Brain microvascular endothelial cell (primary cell): Measurements from ENCODE around the gene MBTPS1.
A peak's percentile ranks its signal among the peaks of the same experiment; 100 is the strongest.

Experiments used
- DNase-seq: peaks from one replicate; pipeline ENCODE4 v3.0.0-alpha.2; 2020
- H3K27ac ChIP-seq: fragments of 250-450 bp; sonication (Bioruptor Pico); 2 replicates; pipeline ENCODE4 v1.5.1; 2020; ENCODE audit warnings: mild to moderate bottlenecking, moderate library complexity
- H3K27me3 ChIP-seq: fragments of 250-450 bp; sonication (Bioruptor Pico); replicated peaks from 2 replicates; pipeline ENCODE4 v1.5.1; 2020; ENCODE audit warnings: mild to moderate bottlenecking
- H3K36me3 ChIP-seq: fragments of 250-450 bp; sonication (Bioruptor Pico); replicated peaks from 2 replicates; pipeline ENCODE4 v1.5.1; 2020; ENCODE audit warnings: mild to moderate bottlenecking
- H3K4me3 ChIP-seq: 2 replicates; pipeline ENCODE4 v1.5.1; 2011; ENCODE audit warnings: low read depth, mild to moderate bottlenecking, control low read depth, low read length, moderate library complexity
- in situ Hi-C: cut with HindIII; loops from 2 replicates; pipeline ENCODE4 v1.10.0; 2017; ENCODE audit warnings: low sequenced_read_pairs, low pct_ligation_motif_present
- TF ChIP-seq, protein P1 (sequence below): IDR thresholded peaks from 2 replicates; pipeline ENCODE4 v1.5.1; 2011; ENCODE audit warnings: low read depth, mild to moderate bottlenecking, moderate library complexity, low read length, control low read depth, inconsistent platforms; ENCODE audit errors: missing control alignments

Gene MBTPS1

DNA sequence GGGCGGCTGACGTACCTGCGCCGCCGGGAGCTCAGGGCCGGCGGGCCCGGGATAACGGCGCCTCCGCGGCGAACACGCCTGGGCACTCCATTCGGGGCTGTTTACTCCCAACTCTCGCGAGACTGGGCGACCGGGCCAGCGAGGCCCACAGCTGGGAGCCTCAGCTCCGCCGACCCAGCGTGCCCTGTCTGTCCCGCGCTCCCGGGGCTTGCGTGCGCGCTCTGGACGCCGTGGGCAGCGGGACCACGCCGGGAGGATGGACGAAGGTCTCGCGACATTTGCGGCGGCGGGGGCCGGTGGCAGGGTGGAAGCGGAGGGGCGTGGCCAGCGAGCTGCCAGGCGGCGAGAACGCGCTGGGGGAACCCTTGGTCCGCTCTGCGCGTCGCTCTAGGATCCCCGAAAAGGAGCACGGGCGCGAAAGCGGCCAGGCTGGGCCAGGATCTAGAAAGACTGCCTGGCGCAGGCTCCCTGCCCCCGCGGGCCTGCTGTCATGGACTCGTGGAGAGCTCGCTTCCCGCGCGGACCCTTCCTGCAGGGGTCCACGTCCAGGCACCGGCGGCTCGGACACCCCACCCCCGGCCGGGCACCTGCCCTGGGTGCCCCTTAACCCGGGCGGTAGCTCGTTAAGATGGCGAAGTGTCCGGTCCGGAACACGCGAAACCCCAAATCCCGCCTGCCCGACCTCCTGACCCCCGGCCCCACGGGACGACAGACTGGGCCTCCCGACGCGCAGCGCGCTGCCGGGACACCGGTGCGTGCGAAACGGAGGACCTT lies at the start of gene MBTPS1:
Gene MBTPS1, minus strand, starts transcription at position 223 of the 774 bp plus-strand sequence. CDS start 15,159 bp downstream, outside the sequence.
- in situ Hi-C loops = no loop called here
- TF ChIP-seq, protein P1, sequence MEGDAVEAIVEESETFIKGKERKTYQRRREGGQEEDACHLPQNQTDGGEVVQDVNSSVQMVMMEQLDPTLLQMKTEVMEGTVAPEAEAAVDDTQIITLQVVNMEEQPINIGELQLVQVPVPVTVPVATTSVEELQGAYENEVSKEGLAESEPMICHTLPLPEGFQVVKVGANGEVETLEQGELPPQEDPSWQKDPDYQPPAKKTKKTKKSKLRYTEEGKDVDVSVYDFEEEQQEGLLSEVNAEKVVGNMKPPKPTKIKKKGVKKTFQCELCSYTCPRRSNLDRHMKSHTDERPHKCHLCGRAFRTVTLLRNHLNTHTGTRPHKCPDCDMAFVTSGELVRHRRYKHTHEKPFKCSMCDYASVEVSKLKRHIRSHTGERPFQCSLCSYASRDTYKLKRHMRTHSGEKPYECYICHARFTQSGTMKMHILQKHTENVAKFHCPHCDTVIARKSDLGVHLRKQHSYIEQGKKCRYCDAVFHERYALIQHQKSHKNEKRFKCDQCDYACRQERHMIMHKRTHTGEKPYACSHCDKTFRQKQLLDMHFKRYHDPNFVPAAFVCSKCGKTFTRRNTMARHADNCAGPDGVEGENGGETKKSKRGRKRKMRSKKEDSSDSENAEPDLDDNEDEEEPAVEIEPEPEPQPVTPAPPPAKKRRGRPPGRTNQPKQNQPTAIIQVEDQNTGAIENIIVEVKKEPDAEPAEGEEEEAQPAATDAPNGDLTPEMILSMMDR = no peak
- peak within 1 kb of the TSS; percentile 76 for H3K27ac ChIP-seq
- no peaks in the 10 kb centered on the region for H3K27me3 ChIP-seq
- H3K4me3 ChIP-seq = peak within 1 kb of the TSS; percentile 93
- no peaks in the 10 kb centered on the region for H3K36me3 ChIP-seq
- peak; percentile 95 for DNase-seq

DNA sequence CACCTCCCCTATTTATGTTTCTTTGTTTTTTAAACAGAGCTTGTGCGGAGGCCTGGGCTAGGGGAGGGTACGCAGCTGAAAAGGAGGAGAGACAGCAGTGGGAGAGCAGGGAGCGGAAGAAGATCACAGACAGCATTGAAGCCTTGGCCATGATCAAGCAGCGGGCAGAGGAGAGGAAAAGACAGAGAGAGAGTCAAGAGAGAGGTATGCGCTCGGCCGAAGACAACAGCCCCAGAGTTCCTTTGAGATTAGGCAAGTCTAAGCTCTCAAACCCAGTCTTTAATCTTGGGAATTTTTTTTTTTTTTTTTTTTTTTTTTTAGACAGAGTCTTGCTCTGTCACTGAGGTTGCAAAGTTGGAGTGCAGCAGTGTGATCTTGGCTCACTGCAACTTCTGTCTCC lies 49.0 kb upstream of the MBTPS1 start:
- Histone ChIP-seq H3K36me3 (no peaks in the 10 kb centered on the region), H3K27ac (no peak overlapping the region), H3K27me3 (peaks cover 10% of the 10 kb centered on the region), H3K4me3 (no peak overlapping the region)
- in situ Hi-C loops = no loop called here
- no peak for DNase-seq
- TF ChIP-seq, protein P1 = no peak

DNA sequence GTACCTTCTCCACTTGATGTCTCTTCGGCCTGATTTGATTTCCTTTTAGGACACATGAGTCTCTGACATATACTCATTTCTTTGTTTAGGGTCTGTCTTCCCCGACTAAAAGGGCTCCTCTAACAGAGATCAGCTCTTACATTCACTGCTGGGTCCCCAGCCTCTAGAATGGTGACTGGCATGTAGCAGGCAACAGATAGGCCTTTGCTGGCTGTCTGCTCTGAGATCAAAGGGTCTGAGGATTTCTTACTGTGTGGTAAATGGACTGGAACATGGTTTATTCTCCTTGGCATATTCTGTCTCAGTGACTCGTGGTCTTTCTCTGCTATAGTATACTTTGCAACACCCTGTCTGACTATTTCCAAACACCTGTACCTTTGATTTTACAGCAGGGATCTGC lies 45.1 kb upstream of the MBTPS1 start:
- TF ChIP-seq, protein P1 = no peak
- H3K27me3 ChIP-seq = peaks cover 21% of the 10 kb centered on the region
- no peak overlapping the region for H3K27ac ChIP-seq
- no peak for DNase-seq
- no peak overlapping the region for H3K4me3 ChIP-seq
- H3K36me3 ChIP-seq = no peaks in the 10 kb centered on the region
- in situ Hi-C loops = no loop called here

DNA sequence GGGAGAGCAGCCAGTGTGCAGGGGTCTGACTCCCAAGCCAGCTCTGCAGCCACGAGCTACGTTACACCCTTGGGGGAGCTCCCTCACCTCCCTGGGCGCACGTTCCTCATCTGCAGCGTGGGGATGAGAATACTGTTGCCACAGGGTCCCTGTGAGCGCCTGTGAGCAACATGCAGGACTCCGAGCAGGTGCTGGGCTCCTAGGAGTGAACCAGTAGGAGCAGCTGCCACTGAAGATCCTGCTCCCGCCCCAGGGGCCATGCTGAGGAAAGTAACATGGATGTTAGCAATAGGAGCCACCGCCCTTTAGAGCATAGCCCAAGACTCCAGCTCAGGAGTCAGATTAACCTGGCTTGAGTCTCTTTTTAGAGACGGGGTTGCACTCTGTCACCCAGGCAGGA lies 44.3 kb upstream of the MBTPS1 start:
- H3K4me3 ChIP-seq = no peak overlapping the region
- H3K27me3 ChIP-seq = peaks cover 20% of the 10 kb centered on the region
- no peak overlapping the region for H3K27ac ChIP-seq
- no peak for DNase-seq
- TF ChIP-seq, protein P1 = no peak
- no peaks in the 10 kb centered on the region for H3K36me3 ChIP-seq
- in situ Hi-C loops = no loop called here

DNA sequence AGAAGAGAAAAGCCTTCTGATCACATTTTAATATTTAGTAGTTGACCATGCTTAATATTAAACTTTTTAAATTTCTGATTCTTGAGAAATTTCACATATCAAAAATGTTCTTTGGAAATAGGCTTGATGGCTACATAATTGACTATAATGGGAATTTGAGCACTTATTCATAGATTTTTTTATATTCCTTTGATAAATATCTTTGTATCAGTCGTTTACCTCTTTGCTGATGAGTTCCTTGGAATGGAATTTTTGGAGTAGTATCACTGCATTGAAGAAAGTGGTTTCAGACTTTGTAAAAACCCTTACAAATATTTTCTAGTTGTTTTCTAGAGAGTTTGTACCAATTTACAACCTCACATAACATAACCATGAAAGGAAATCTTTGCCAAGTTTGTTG lies 43.1 kb upstream of the MBTPS1 start:
- Histone ChIP-seq H3K4me3 (no peak overlapping the region), H3K27me3 (peaks cover 15% of the 10 kb centered on the region), H3K27ac (no peak overlapping the region), H3K36me3 (no peaks in the 10 kb centered on the region)
- in situ Hi-C loops = no loop called here
- TF ChIP-seq, protein P1 = no peak
- DNase-seq = no peak

DNA sequence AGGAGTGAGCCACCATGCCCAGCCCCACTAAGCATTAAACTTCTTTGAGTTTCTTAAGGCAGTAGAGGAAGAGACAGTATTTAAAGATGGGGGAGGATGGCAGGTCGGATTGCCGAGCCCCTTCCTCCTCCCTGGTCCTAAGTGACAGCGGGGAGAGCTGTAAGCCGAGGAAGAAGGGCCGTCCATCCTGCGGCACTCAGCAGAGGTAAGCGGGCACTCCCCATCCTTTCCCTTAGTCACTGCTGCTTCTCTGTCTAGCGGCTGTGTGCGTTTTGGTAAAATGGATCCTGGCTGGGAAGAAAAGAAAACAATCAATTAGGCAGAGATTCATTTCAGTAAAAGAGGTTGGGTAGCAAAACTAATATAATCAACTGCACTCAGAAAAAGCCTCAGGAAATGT lies 42.3 kb upstream of the MBTPS1 start:
- peaks cover 13% of the 10 kb centered on the region for H3K27me3 ChIP-seq
- TF ChIP-seq, protein P1 = no peak

More for the DNA sequence above, 42.3 kb upstream of the MBTPS1 start:
- Histone ChIP-seq H3K4me3 (no peak overlapping the region), H3K36me3 (no peaks in the 10 kb centered on the region), H3K27ac (no peak overlapping the region)
- in situ Hi-C loops = no loop called here
- DNase-seq = no peak
